ENCODE data around the gene AGTR2. TPM values are rescaled to one million over a fixed set of nuclear protein-coding genes. Genes with fewer than 3 reads are reported as not detected.
"Not testable (repeated sequence)": the region's sequence is repeated elsewhere in the genome, so short reads cannot be mapped to it uniquely, and the experiment has no call there.

AGTR2 gene
- 5.0 TPM for total RNA-seq

- DNase-seq = no peak
These were observed at the start of gene AGTR2 for GRCh38 chrX:116170511-116170910. Gene AGTR2, plus strand, starts transcription at chrX:116170744. Its CDS starts 1,537 bp downstream, at chrX:116172281.

- DNase-seq = no peak
These were observed 35.3 kb upstream of the AGTR2 start for GRCh38 chrX:116135277-116135676.

GRCh38 chrX:116141270-116141669, 29.3 kb upstream of the AGTR2 start:
- not testable (repeated sequence) for DNase-seq

- DNase-seq = peak; percentile 23
These were observed 27.6 kb upstream of the AGTR2 start for GRCh38 chrX:116142976-116143375.

- DNase-seq = no peak
These were observed 2.4 kb downstream of the AGTR2 start for GRCh38 chrX:116172976-116173375.

- DNase-seq = no peak
These were observed 10.8 kb downstream of the AGTR2 start for GRCh38 chrX:116181300-116181699.

GRCh38 chrX:116185163-116185562, 14.6 kb downstream of the AGTR2 start:
- DNase-seq = no peak

GRCh38 chrX:116194649-116195048, 24.1 kb downstream of the AGTR2 start:
- no peak for DNase-seq

GRCh38 chrX:116198235-116198634, 27.7 kb downstream of the AGTR2 start:
- DNase-seq = no peak

- DNase-seq = no peak
These were observed 28.3 kb downstream of the AGTR2 start for GRCh38 chrX:116198810-116199209.

GRCh38 chrX:116204932-116205331, 34.4 kb downstream of the AGTR2 start:
- DNase-seq = no peak

- no peak for DNase-seq
These were observed 42.7 kb downstream of the AGTR2 start for GRCh38 chrX:116213262-116213661.

- DNase-seq = not testable (repeated sequence)
These were observed 46.5 kb downstream of the AGTR2 start for GRCh38 chrX:116217080-116217479.

All from skin of body (tissue), 2 donors.